ENCODE measurements around the gene SLC35E2B. TPM values are rescaled to one million over a fixed set of nuclear protein-coding genes. Genes with fewer than 3 reads are reported as not detected.
A peak's percentile ranks its signal among the peaks of the same experiment; 100 is the strongest.
"Not testable (repeated sequence)": the region's sequence is repeated elsewhere in the genome, so short reads cannot be mapped to it uniquely, and the experiment has no call there.

SLC35E2B gene
- polyA plus RNA-seq, 4 donors = 68.3 to 81.6 (median 70.9) TPM

GRCh38 chr1:1647567-1648241 lies 44.9 kb downstream of the SLC35E2B start:
- not testable (repeated sequence) for DNase-seq (ENCODE audit: low read depth in 4 of 4, low spot score in 3 of 4)

- not testable (repeated sequence) for DNase-seq (ENCODE audit: low read depth in 4 of 4, low spot score in 3 of 4)
Observed at GRCh38 chr1:1646326-1646725, 46.3 kb downstream of the SLC35E2B start.

DNA sequence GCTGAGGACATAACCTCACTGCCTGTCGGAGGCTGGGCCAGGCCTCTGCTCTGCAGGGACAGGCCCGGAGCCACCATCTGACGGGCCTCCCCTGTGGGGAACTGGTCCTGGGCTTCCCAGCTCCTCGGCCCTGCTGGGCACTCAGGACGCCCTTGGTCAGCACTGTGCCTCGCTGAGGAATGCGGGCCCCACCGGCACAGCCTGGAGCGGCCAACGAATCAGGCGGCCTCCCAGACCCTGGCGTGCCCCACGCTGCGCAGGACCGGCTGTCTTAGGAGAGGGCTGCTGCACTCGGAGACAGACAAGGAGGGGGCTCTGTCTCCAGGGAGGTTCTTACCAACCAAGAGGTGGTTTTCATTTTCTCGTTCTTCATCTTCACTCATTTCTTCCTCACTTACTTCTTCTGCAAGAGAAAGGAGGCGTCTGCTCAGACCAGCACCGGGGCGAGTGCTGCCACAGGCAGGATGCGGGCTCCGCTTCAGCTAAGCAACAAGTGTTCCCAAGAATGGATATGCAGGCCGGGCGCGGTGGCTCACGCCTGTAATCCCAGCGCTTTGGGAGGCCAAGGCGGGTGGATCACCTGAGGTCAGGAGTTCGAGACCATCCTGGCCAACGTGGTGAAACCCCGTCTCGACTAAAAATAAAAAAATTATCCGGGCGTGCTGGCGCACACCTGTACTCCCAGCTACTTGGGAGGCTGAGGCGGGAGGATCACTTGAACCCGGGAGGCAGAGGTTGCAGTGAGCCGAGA lies 51.7 kb downstream of the SLC35E2B start:
- not testable (repeated sequence) for DNase-seq (ENCODE audit: low read depth in 4 of 4, low spot score in 3 of 4)

- not testable (repeated sequence) for DNase-seq (ENCODE audit: low read depth in 4 of 4, low spot score in 3 of 4)
Observed at GRCh38 chr1:1640081-1640480, 52.5 kb downstream of the SLC35E2B start.

GRCh38 chr1:1639368-1639767 lies 53.2 kb downstream of the SLC35E2B start:
- not testable (repeated sequence) for DNase-seq (ENCODE audit: low read depth in 4 of 4, low spot score in 3 of 4)

DNA sequence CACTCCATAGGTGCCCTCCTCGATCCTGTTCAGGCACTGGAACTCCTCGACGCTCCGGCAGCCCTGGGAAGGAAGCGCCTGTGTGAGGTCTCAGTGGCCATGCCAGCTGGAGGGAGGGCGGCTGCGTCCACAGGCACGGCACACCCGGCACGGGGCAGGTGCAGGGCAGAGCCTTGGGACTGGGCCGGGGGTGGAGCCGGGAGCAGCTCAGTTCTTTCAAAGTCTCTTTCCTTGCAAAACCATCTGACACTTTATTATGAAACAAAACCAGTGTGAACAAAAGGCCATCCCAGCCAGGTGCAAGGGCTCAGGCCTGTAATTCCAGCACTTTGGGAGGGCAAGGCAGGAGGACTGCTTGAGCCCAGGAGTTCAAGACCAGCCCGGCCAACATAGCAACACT lies 54.1 kb downstream of the SLC35E2B start:
- DNase-seq (ENCODE audit: low read depth in 4 of 4, low spot score in 3 of 4) = not testable (repeated sequence)

GRCh38 chr1:1637479-1637875 lies 55.1 kb downstream of the SLC35E2B start:
- not testable (repeated sequence) for DNase-seq (ENCODE audit: low read depth in 4 of 4, low spot score in 3 of 4)

GRCh38 chr1:1636621-1637478 lies 55.7 kb downstream of the SLC35E2B start:
- DNase-seq (ENCODE audit: low read depth in 4 of 4, low spot score in 3 of 4) = not testable (repeated sequence)

DNA sequence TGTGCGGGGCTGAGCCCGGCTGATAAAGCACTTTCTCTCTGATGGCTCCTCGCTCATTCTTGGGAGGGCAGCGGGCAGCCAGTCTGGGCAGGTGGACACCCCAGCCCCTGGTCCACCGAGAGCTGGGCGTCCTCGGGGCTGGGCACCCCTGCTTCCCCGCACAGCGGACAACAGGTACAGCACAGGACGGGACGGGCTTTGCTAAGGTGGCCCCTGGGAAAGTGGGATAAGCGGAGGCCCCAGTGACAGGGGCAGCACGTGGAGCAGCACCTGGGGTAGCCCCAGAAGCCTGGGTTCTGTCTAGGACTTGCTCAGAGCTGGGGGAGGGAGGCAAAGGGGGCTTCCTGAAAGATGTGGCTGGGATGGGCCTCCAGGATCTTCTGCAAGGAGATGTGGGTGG lies 58.0 kb downstream of the SLC35E2B start:
- not testable (repeated sequence) for DNase-seq (ENCODE audit: low read depth in 4 of 4, low spot score in 3 of 4)

DNA sequence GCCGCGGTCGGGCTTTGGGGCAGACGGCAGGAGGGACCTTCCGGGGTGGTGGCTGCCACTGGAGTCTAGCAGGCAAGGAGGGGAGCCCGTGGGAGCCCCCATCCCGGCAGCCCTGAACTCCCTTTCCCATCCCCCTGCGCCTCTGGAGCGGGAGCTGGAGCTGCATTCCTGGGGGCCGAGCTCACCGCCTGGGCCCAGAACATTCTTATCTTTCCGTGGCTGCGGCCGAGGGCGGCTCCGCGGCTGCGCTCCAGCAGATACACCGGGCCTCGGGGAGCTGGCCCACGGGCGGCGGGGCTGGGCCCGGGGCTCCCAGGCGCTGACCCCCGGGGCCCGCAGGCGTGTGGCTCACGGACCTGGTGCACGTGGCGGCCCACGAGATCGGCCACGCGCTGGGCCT lies 59.2 kb downstream of the SLC35E2B start:
- not testable (repeated sequence) for DNase-seq (ENCODE audit: low read depth in 4 of 4, low spot score in 3 of 4)

- no peak for DNase-seq (ENCODE audit: low read depth in 4 of 4, low spot score in 3 of 4)
Observed at GRCh38 chr1:1631782-1632420, 60.7 kb downstream of the SLC35E2B start, which contains the start of gene MMP23B. Gene MMP23B (plus strand): TSS chr1:1632173. CDS start chr1:1632219, 46 bp downstream.

DNA sequence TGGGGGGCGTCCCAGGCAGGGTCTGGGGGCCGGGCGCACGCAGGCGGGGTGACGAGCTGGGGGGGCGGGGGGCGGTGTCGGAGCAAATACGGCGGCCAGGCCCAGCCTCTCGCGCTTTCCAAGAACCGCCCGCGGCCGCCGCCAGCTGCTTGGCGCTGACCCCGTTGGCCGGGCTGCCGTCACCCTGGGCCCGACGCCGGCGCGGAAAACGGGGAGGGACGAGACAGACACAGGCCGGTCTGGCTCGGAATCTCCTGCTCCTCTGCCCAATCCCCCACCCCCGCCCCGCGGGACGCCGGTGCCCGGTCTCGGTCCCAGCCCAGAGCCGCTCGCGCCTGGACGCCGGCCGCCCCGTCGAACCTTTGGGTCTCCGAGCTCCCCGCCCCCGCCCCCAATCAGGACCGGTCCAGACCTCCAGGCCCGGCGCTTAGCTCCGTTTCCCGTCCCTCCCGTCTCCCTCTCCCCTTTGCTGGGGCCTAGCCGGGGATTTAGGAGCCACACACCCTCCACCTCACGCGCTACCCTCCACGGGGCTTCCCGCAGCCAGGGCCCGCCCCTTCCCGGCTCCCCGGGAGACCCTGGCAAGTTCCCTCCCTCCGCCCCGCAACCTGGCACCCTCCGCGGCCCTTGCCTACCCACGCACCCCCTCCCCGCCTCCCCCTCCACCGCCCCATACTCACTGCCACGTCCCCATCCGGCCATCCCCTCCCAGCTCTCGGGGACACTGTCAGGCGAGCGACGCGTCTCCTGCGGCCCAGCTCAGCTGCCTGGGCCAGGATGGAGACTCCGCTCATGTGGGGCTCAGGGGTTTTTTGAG lies 61.4 kb downstream of the SLC35E2B start:
- DNase-seq (ENCODE audit: low read depth in 4 of 4, low spot score in 3 of 4) = no peak

DNA sequence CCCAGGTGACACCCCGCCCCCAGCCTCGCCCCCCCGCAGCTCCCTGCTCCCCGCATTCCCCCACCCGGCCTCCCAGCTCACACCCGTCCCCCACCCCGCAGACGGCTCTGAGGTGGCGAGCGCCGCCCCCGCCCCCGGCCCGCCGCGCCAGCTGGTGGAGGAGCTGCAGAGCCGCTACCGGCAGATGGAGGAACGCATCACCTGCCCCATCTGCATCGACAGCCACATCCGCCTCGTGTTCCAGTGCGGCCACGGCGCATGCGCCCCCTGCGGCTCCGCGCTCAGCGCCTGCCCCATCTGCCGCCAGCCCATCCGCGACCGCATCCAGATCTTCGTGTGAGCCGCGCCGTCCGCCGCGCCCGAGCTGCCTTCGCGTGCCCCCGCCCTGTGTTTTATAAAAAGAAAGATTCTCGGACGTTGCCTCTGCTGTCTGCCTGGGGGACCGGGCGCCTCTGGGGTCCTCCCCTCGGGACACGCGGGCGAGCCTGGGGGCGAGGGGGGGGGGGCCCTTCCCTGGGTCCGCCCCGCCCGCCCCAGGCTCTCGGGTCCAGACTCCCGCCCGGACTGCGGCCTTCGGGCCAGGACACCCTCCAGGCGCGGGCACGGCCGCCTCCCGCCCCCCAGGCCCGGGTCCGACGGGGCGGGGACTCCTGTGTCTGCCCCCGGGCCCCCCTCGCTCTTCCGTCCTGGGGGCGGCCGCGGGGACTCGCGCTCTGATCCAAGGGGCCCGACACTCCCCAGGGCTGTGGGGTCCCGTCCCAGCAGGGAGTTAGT lies 62.2 kb downstream of the SLC35E2B start:
- DNase-seq (ENCODE audit: low read depth in 4 of 4, low spot score in 3 of 4) = peak in 1 of 4 donors; percentile 67

GRCh38 chr1:1629430-1630190 lies 63.0 kb downstream of the SLC35E2B start:
- no peak for DNase-seq (ENCODE audit: low read depth in 4 of 4, low spot score in 3 of 4)

DNA sequence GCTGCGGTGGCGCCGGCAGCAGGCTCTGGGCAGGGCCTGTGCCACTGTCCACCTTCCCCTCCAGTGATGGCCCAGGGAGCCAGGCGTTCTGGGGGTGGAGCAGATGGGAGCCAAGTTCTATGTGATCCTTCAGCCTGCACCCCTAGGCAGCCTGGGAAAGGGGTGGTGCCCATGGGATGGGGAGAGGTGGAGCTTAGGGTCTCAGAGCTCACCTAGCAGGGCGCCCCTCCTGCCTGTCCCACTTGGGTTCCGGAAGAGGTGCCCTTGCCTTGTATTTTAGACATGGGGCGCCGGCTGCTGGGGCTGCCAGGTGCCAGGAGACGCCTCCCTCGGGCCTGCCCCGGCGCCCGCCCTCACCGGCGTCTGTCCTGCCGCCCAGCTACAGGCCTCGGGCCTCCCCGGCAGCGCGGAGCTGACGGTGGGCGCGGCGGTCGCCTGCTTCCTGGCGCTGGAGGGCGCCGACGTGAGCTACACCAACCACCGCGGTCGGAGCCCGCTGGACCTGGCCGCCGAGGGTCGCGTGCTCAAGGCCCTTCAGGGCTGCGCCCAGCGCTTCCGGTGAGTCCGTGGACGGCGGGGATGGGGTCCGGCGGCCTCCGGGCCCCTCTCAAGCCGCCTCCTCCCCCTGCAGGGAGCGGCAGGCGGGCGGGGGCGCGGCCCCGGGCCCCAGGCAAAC lies 63.7 kb downstream of the SLC35E2B start:
- no peak for DNase-seq (ENCODE audit: low read depth in 4 of 4, low spot score in 3 of 4)

DNA sequence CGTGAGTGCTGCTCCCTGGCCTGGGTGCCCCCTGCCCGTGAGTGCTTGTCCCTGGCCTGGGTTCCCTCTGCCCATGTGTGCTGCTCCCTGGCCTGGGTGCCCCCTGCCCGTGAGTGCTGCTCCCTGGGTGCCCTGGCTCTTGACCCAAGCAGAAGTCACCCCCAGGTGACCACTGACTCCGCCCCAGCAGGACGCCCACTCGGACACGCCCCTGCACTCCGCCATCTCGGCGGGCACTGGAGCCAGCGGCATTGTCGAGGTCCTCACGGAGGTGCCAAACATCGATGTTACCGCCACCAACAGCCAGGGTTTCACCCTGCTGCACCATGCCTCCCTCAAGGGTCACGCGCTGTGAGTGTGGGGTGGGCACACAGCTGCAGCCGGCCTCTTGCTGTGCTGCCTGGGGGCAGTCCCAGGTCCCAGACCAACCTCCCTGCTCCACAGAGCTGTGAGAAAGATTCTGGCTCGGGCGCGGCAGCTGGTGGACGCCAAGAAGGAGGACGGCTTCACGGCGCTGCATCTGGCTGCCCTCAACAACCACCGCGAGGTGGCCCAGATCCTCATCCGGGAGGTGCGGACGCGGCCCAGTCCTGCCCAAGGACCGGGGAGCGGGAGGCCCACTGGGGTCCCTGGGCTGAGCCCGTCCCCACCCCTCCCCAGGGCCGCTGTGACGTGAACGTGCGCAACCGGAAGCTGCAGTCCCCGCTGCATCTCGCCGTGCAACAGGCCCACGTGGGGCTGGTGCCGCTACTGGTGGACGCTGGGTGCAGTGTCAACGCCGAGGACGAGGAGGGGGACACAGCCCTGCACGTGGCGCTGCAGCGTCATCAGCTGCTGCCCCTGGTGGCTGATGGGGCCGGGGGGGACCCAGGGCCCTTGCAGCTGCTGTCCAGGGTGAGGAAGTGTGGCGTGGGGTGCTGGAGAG lies 64.5 kb downstream of the SLC35E2B start:
- no peak for DNase-seq (ENCODE audit: low read depth in 4 of 4, low spot score in 3 of 4)
